B cell (primary cell): ENCODE data around the gene PIK3R2.

Experiments used
- EZH2 ChIP-seq: IDR thresholded peaks from 2 replicates; pipeline ENCODE4 v1.6.1; 2012; ENCODE audit warnings: borderline replicate concordance, low read depth, mild to moderate bottlenecking, moderate library complexity, low read length; ENCODE audit not compliant: insufficient read depth, poor library complexity, severe bottlenecking
- TF ChIP-seq, protein P1 (sequence below): fragments of 200-600 bp; IDR thresholded peaks from one replicate; pipeline ENCODE4 v1.8.0; 2022; ENCODE audit warnings: antibody characterized with exemption, mild to moderate bottlenecking

DNA sequence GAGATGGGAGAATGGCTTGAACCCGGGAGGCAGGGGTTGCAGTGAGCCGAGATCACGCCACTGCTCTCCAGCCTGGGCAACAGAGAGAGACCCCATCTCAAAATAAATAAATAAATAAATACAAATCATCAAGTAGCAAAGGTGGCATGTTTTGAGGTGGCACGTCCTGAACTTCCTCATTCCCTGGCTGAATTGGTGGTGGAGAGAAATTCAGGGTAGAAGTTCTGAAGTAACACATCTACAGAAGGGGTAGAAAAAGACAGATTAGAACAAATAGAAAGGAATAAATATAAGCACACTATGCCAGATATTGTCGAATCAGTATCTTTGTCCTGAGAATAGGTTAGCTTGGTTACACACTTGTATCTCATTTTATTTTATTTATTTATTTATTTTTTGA is 27.0 kb downstream of the PIK3R2 start:
- TF ChIP-seq, protein P1, sequence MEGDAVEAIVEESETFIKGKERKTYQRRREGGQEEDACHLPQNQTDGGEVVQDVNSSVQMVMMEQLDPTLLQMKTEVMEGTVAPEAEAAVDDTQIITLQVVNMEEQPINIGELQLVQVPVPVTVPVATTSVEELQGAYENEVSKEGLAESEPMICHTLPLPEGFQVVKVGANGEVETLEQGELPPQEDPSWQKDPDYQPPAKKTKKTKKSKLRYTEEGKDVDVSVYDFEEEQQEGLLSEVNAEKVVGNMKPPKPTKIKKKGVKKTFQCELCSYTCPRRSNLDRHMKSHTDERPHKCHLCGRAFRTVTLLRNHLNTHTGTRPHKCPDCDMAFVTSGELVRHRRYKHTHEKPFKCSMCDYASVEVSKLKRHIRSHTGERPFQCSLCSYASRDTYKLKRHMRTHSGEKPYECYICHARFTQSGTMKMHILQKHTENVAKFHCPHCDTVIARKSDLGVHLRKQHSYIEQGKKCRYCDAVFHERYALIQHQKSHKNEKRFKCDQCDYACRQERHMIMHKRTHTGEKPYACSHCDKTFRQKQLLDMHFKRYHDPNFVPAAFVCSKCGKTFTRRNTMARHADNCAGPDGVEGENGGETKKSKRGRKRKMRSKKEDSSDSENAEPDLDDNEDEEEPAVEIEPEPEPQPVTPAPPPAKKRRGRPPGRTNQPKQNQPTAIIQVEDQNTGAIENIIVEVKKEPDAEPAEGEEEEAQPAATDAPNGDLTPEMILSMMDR: no peak
- no peak for TF ChIP-seq EZH2
